H1 (cell line): ENCODE data around the gene KIF5C. TPM values are rescaled to one million over a fixed set of nuclear protein-coding genes. Genes with fewer than 3 reads are reported as not detected.

ENCODE experiments used
- CTCF ChIA-PET: fragments of 300-600 bp; sonication (Branson Sonifier 250); formaldehyde crosslinking; loops from one replicate; lab custom pipeline; 2021; ENCODE audit not compliant: partially characterized antibody; lab: Charles Lee
- POLR2A ChIA-PET: fragments of 300-600 bp; sonication (Branson Sonifier 250); formaldehyde crosslinking; loops from one replicate; lab custom pipeline; 2021; ENCODE audit warnings: inconsistent platforms; ENCODE audit not compliant: partially characterized antibody; lab: Charles Lee
- DNase-seq, 2 experiments: peaks; one replicate each; pipeline versions ENCODE4 v3.0.0 to v3.0.0-alpha.2; 2010 to 2022; ENCODE audit warnings: low spot score in 2 of 2, low read depth in 1 of 2, mixed read lengths in 1 of 2
- FAIRE-seq: peaks from 2 replicates; lab custom pipeline; 2011; peaks lifted over from hg19 to GRCh38; lab: Jason Lieb, UNC
- H2AFZ ChIP-seq: 2 replicates; pipeline ENCODE4 v1.8.1; 2012; ENCODE audit warnings: low read length, inconsistent platforms
- H2AK5ac ChIP-seq: 2 replicates; pipeline ENCODE4 v1.6.1; 2013; ENCODE audit warnings: low read depth, low read length
- H2BK120ac ChIP-seq: replicated peaks from 2 replicates; pipeline ENCODE3; 2013; ENCODE audit warnings: low read depth, low read length, inconsistent platforms
- H2BK12ac ChIP-seq: 2 replicates; pipeline ENCODE4 v1.6.1; 2013; ENCODE audit warnings: low read depth, low read length
- H2BK15ac ChIP-seq: 2 replicates; pipeline ENCODE4 v1.6.1; 2013; ENCODE audit warnings: low read length
- H2BK20ac ChIP-seq: 2 replicates; pipeline ENCODE4 v1.6.1; 2013; ENCODE audit warnings: low read length
- H2BK5ac ChIP-seq: 2 replicates; pipeline ENCODE4 v1.6.1; 2013; ENCODE audit warnings: low read depth, low read length
- H3K14ac ChIP-seq: 2 replicates; pipeline ENCODE4 v1.6.1; 2013; ENCODE audit warnings: inconsistent platforms; ENCODE audit not compliant: insufficient read length
- H3K18ac ChIP-seq: 2 replicates; pipeline ENCODE4 v1.6.1; 2013; ENCODE audit warnings: low read length; ENCODE audit errors: extremely low read depth
- H3K23ac ChIP-seq: 2 replicates; pipeline ENCODE4 v1.6.1; 2013; ENCODE audit warnings: inconsistent platforms; ENCODE audit not compliant: insufficient read length
- H3K23me2 ChIP-seq: 2 replicates; pipeline ENCODE4 v1.6.1; 2013; ENCODE audit warnings: low read depth, low read length
- H3K27ac ChIP-seq: 2 replicates; pipeline ENCODE4 v1.6.1; 2011; ENCODE audit warnings: low read depth, low read length, inconsistent platforms
- H3K27me3 ChIP-seq, 4 experiments: replicated peaks in 1 of 4; 1 replicate in 1 of 4; 2 replicates in 3 of 4; pipeline versions ENCODE4 v1.6.1 to v1.8.1; 2011 to 2013; ENCODE audit warnings: low read length in 3 of 4, mild to moderate bottlenecking in 3 of 4, inconsistent platforms in 2 of 4, mixed read lengths in 2 of 4, moderate library complexity in 1 of 4; ENCODE audit not compliant: control insufficient read depth in 3 of 4, insufficient read depth in 3 of 4; ENCODE audit errors: extremely low read depth in 1 of 4
- H3K36me3 ChIP-seq, 4 experiments: 2 replicates each; pipeline versions ENCODE4 v1.6.1 to v1.8.1; 2011 to 2013; ENCODE audit warnings: mild to moderate bottlenecking in 4 of 4, low read length in 3 of 4, moderate library complexity in 2 of 4, control low read depth in 1 of 4, inconsistent platforms in 1 of 4; ENCODE audit not compliant: insufficient read depth in 4 of 4, control insufficient read depth in 2 of 4
- H3K4ac ChIP-seq: replicated peaks from 2 replicates; pipeline ENCODE3; 2013; ENCODE audit warnings: low read length, low read depth, mixed read lengths, inconsistent platforms; ENCODE audit not compliant: insufficient read length
- H3K4me1 ChIP-seq, 4 experiments: replicated peaks in 1 of 4; 1 replicate in 1 of 4; 2 replicates in 3 of 4; pipeline versions ENCODE4 v1.6.1 to v1.8.1; 2011 to 2013; ENCODE audit warnings: low read length in 3 of 4, inconsistent platforms in 2 of 4, mixed read lengths in 1 of 4; ENCODE audit not compliant: insufficient read depth in 4 of 4, control insufficient read depth in 3 of 4
- H3K4me2 ChIP-seq, 2 experiments: 2 replicates each; pipeline versions ENCODE4 v1.6.1 to v1.8.1; 2011 to 2013; ENCODE audit warnings: low read depth in 2 of 2, low read length in 2 of 2, control low read depth in 1 of 2, inconsistent platforms in 1 of 2, mild to moderate bottlenecking in 1 of 2; ENCODE audit not compliant: insufficient read depth in 1 of 2
- H3K4me3 ChIP-seq, 4 experiments: fragments of 200-600, 300-600 bp in 1 of 4; sonication (generic), shearing (Covaris generic), sonication (Bioruptor Twin) in 1 of 4; 2 replicates each; pipeline versions ENCODE4 v1.5.1 to v1.8.1; 2011 to 2016; ENCODE audit warnings: low read length in 4 of 4, low read depth in 3 of 4, control low read depth in 2 of 4, inconsistent platforms in 2 of 4, mild to moderate bottlenecking in 2 of 4, mixed read lengths in 1 of 4, moderate library complexity in 1 of 4; ENCODE audit not compliant: insufficient read depth in 2 of 4; ENCODE audit errors: extremely low read depth in 1 of 4
- H3K56ac ChIP-seq: replicated peaks from 2 replicates; pipeline ENCODE3; 2013; ENCODE audit warnings: low read depth, mild to moderate bottlenecking, mixed read lengths, low read length, inconsistent platforms; ENCODE audit not compliant: insufficient read length
- H3K79me1 ChIP-seq: 2 replicates; pipeline ENCODE4 v1.6.1; 2013; ENCODE audit warnings: low read depth, low read length, control low read depth
- H3K79me2 ChIP-seq, 2 experiments: 2 replicates each; pipeline versions ENCODE4 v1.6.1 to v1.8.1; 2012 to 2013; ENCODE audit warnings: low read length in 2 of 2, mild to moderate bottlenecking in 2 of 2, inconsistent platforms in 1 of 2; ENCODE audit not compliant: insufficient read depth in 2 of 2, control insufficient read depth in 1 of 2
- H3K9ac ChIP-seq, 4 experiments: replicated peaks in 1 of 4; 1 replicate in 1 of 4; 2 replicates in 3 of 4; pipeline versions ENCODE4 v1.6.1 to v1.8.1; 2011 to 2013; ENCODE audit warnings: low read depth in 3 of 4, low read length in 3 of 4, control low read depth in 2 of 4, mild to moderate bottlenecking in 2 of 4, moderate library complexity in 2 of 4, inconsistent platforms in 1 of 4; ENCODE audit errors: extremely low read depth in 1 of 4
- H3K9me3 ChIP-seq, 2 experiments: 2 replicates each; pipeline versions ENCODE4 v1.6.1 to v1.8.1; 2012 to 2013; ENCODE audit warnings: mild to moderate bottlenecking in 2 of 2, moderate library complexity in 2 of 2, control low read depth in 1 of 2, inconsistent platforms in 1 of 2, low read depth in 1 of 2, low read length in 1 of 2, mixed read lengths in 1 of 2; ENCODE audit not compliant: insufficient read depth in 2 of 2
- H4K20me1 ChIP-seq, 2 experiments: replicated peaks in 1 of 2; 2 replicates each; pipeline versions ENCODE3 to v1.8.1; 2011 to 2013; ENCODE audit warnings: inconsistent platforms in 2 of 2, low read length in 2 of 2, mild to moderate bottlenecking in 1 of 2; ENCODE audit not compliant: insufficient read depth in 2 of 2, control insufficient read depth in 1 of 2
- H4K5ac ChIP-seq: 2 replicates; pipeline ENCODE4 v1.6.1; 2013; ENCODE audit warnings: low read length, low read depth, mixed read lengths, inconsistent platforms; ENCODE audit not compliant: insufficient read length
- H4K8ac ChIP-seq: 2 replicates; pipeline ENCODE4 v1.8.0; 2013; ENCODE audit warnings: mild to moderate bottlenecking, moderate library complexity, low read length, inconsistent platforms; ENCODE audit not compliant: insufficient read depth; ENCODE audit errors: extremely low read depth
- H4K91ac ChIP-seq: replicated peaks from 2 replicates; pipeline ENCODE3; 2013; ENCODE audit warnings: low read length, mixed read lengths, inconsistent platforms; ENCODE audit not compliant: insufficient read length
- BRCA1 ChIP-seq: IDR thresholded peaks from 2 replicates; pipeline ENCODE4 v1.6.1; 2012; ENCODE audit warnings: low read depth, low read length, improper control_type of control experiment
- CHD1 ChIP-seq: IDR thresholded peaks from 2 replicates; pipeline ENCODE4 v1.6.1; 2012; ENCODE audit warnings: low read depth, low read length, improper control_type of control experiment
- HDAC2 ChIP-seq, 2 experiments: fragments of 300-600 bp in 1 of 2; sonication (generic) in 1 of 2; IDR thresholded peaks; 2 replicates each; pipeline ENCODE4 v1.6.1; 2011 to 2012; ENCODE audit warnings: low read depth in 2 of 2, low read length in 2 of 2, mild to moderate bottlenecking in 2 of 2, moderate library complexity in 2 of 2, borderline replicate concordance in 1 of 2, inconsistent platforms in 1 of 2
- NRF1 ChIP-seq: IDR thresholded peaks from 2 replicates; pipeline ENCODE4 v1.6.1; 2011; ENCODE audit warnings: mild to moderate bottlenecking, low read depth, low read length, improper control_type of control experiment
- RAD21 ChIP-seq, 2 experiments: IDR thresholded peaks in 1 of 2; conservative IDR thresholded peaks in 1 of 2; 2 replicates each; pipeline ENCODE4 v1.6.1; 2011; ENCODE audit warnings: low read depth in 2 of 2, low read length in 2 of 2, improper control_type of control experiment in 1 of 2, inconsistent platforms in 1 of 2, mild to moderate bottlenecking in 1 of 2, moderate library complexity in 1 of 2
- RXRA ChIP-seq: IDR thresholded peaks from 2 replicates; pipeline ENCODE4 v1.6.1; 2011; ENCODE audit warnings: low read depth, mild to moderate bottlenecking, low read length, moderate library complexity; ENCODE audit not compliant: insufficient read depth
- SIN3A ChIP-seq, 2 experiments: IDR thresholded peaks in 1 of 2; conservative IDR thresholded peaks in 1 of 2; 2 replicates each; pipeline ENCODE4 v1.6.1; 2011 to 2012; ENCODE audit warnings: low read length in 2 of 2, improper control_type of control experiment in 1 of 2, low read depth in 1 of 2, mild to moderate bottlenecking in 1 of 2
- TAF7 ChIP-seq: optimal IDR thresholded peaks from 2 replicates; pipeline ENCODE3; 2011; ENCODE audit warnings: low read depth, mild to moderate bottlenecking, inconsistent platforms, low read length, moderate library complexity, borderline replicate concordance
- ZNF274 ChIP-seq: IDR thresholded peaks from 2 replicates; pipeline ENCODE4 v1.7.0; 2012; ENCODE audit warnings: low read length, borderline replicate concordance; ENCODE audit errors: extremely low read depth
- polyA plus RNA-seq, 7 experiments: library from polyadenylated mRNA; depleted of rRNA in 3 of 7; stranded (reverse) in 5 of 7; unstranded in 2 of 7; fragments of >200 nt in 5 of 7; fragments of 200-250 nt in 2 of 7; gene quantifications; 1 replicate in 5 of 7; 2 replicates in 1 of 7; 4 replicates in 1 of 7; pipeline versions ENCODE4 v1.2.1 to v1.2.3, GENCODE V29; 2011 to 2013; ENCODE audit warnings: missing spikeins in 2 of 7, mixed read lengths in 2 of 7
- total RNA-seq: library from RNA; stranded (reverse); fragmentation: NEBNext Ultra II Directional; extraction: Animal tissue kit (Norgen Biotek cat#: 25700); gene quantifications from 2 replicates; pipeline ENCODE4 v1.2.1, GENCODE V29; 2021
- TF ChIP-seq, protein P1 (sequence below): IDR thresholded peaks from 2 replicates; pipeline ENCODE4 v1.6.1; 2012; ENCODE audit warnings: low read length, inconsistent platforms
- TF ChIP-seq, protein P2 (sequence below): IDR thresholded peaks from 2 replicates; pipeline ENCODE4 v1.6.1; 2011; ENCODE audit warnings: low read depth, mild to moderate bottlenecking, low read length; ENCODE audit not compliant: insufficient read depth

Gene KIF5C
- total and polyA plus RNA-seq, 2 of the 8 experiments (the other 6 are each of a cell fraction or from before 2014, with no cell fraction given), result 16.3 to 66.4 TPM

DNA sequence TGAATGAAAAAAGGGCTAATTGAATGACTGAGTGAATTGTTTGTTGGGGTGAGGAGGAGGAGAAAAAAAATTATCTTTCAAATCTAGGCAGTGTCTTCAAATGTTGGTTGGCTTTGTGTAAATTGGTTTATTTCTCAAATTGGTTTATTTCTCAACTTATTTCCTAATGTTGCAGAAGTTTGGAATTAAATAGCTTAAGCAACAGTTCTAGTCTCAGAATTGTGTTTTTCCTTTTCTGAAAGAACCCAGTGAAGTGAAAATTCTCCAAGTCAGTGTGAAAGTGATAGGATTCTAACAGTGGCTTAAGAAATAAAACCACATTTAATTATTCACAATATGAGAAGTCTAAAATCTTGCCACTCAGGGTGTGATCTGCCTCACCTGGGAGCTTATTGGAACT is 108.9 kb downstream of the KIF5C start:
- POLR2A ChIA-PET, result no interaction called here
- H3K9me3 ChIP-seq, result no peaks in the 10 kb centered on the region

More for the DNA sequence above, 108.9 kb downstream of the KIF5C start:
- H3K27ac ChIP-seq, result no peak overlapping the region
- H3K23ac ChIP-seq, result no peak overlapping the region
- peaks cover 2 to 35% (median 23%) of the 10 kb centered on the region in 4 experiments; a peak in 6 of 8 replicates for H3K36me3 ChIP-seq
- H3K23me2 ChIP-seq, result no peaks in the 10 kb centered on the region
- no peak overlapping the region for H3K4me3 ChIP-seq
- H2AFZ ChIP-seq, result no peak overlapping the region
- no peak overlapping the region for H4K91ac ChIP-seq
- H2BK20ac ChIP-seq, result no peak overlapping the region
- H3K4me1 ChIP-seq, result peaks cover 0 to 8% (median 4%) of the 10 kb centered on the region in 4 experiments; a peak in 3 of 7 replicates
- TF ChIP-seq CHD1 (no peak), RXRA (no peak), HDAC2 (IDR thresholded peaks at IDR 0.05; ENCODE audit: borderline replicate concordance in 1 of 2, low read depth in 2 of 2, low read length in 2 of 2) (no peak), ZNF274 (no peak), BRCA1 (no peak), SIN3A (conservative IDR thresholded peaks at IDR 0.05 in 1 of 2, IDR thresholded peaks at IDR 0.05 in 1 of 2; ENCODE audit: low read depth in 1 of 2, low read length in 2 of 2) (no peak), RAD21 (IDR thresholded peaks at IDR 0.05 in 1 of 2, conservative IDR thresholded peaks at IDR 0.05 in 1 of 2; ENCODE audit: low read depth in 2 of 2, low read length in 2 of 2) (no peak), TAF7 (no peak), NRF1 (no peak)
- TF ChIP-seq, protein P1, sequence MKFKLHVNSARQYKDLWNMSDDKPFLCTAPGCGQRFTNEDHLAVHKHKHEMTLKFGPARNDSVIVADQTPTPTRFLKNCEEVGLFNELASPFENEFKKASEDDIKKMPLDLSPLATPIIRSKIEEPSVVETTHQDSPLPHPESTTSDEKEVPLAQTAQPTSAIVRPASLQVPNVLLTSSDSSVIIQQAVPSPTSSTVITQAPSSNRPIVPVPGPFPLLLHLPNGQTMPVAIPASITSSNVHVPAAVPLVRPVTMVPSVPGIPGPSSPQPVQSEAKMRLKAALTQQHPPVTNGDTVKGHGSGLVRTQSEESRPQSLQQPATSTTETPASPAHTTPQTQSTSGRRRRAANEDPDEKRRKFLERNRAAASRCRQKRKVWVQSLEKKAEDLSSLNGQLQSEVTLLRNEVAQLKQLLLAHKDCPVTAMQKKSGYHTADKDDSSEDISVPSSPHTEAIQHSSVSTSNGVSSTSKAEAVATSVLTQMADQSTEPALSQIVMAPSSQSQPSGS, result no peak
- TF ChIP-seq, protein P2, sequence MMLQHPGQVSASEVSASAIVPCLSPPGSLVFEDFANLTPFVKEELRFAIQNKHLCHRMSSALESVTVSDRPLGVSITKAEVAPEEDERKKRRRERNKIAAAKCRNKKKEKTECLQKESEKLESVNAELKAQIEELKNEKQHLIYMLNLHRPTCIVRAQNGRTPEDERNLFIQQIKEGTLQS, result no peak
- H3K79me1 ChIP-seq, result no peaks in the 10 kb centered on the region
- H3K4ac ChIP-seq, result no peak overlapping the region
- H2BK15ac ChIP-seq, result no peak overlapping the region
- no peaks in the 10 kb centered on the region for H4K20me1 ChIP-seq
- H3K79me2 ChIP-seq, result no peaks in the 10 kb centered on the region
- DNase-seq, result no peak
- H3K18ac ChIP-seq, result no peak overlapping the region
- H3K56ac ChIP-seq, result no peak overlapping the region
- H2BK5ac ChIP-seq, result no peak overlapping the region
- H2BK12ac ChIP-seq, result no peak overlapping the region
- H3K14ac ChIP-seq, result no peak overlapping the region
- H4K5ac ChIP-seq, result no peak overlapping the region
- no peak overlapping the region for H3K4me2 ChIP-seq
- H2AK5ac ChIP-seq, result no peak overlapping the region
- H3K9ac ChIP-seq, result no peak overlapping the region
- CTCF ChIA-PET, result interaction anchor here (0.5 to 1.5 kb wide), 4 partner anchors 9 to 340 kb away, joined by 3 read pairs; no protein-coding TSS in a partner anchor
- FAIRE-seq, result no peak
- H2BK120ac ChIP-seq, result no peak overlapping the region
- H3K27me3 ChIP-seq, result no peaks in the 10 kb centered on the region
- H4K8ac ChIP-seq, result no peak overlapping the region
